HEK293 (cell line): Measurements from ENCODE around the gene MAZ.

ENCODE experiments used
- ZIC2 ChIP-seq: fragments of 450-650 bp; formaldehyde crosslinking; IDR thresholded peaks from 2 replicates; pipeline ENCODE4 v1.5.1; 2016; ENCODE audit warnings: missing biosample characterization, missing genetic modification characterization
- ZNF433 ChIP-seq: fragments of 450-650 bp; formaldehyde crosslinking; IDR thresholded peaks from 2 replicates; pipeline ENCODE4 v1.5.1; 2016; ENCODE audit warnings: missing biosample characterization, missing genetic modification characterization, low read depth
- ZNF629 ChIP-seq: fragments of 450-650 bp; formaldehyde crosslinking; IDR thresholded peaks from 2 replicates; pipeline ENCODE4 v1.5.1; 2017; ENCODE audit warnings: missing biosample characterization, missing genetic modification characterization
- TF ChIP-seq, protein P1 (sequence below): fragments of 450-650 bp; formaldehyde crosslinking; IDR thresholded peaks from 2 replicates; pipeline ENCODE4 v1.5.1; 2016; ENCODE audit warnings: missing biosample characterization, missing genetic modification characterization

DNA sequence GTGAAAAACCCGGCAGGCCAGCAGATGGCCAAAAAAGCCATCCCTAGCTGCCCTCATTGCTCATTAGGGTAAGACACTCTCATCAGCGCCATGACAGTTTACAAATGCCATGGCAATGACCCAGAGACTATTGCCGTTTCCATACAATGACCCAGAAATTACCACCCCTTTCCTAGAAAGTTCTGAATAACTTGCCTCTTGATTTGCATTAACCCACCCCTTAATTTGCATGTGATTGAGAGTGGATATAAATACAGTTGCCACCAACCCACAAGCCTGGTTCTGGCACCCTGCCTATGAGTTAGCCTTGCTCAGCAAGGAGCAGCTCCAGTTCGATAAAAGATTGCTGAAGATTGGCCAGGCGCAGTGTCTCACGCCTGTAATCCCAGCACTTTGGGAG is 44.4 kb upstream of the MAZ start:
- TF ChIP-seq, protein P1, sequence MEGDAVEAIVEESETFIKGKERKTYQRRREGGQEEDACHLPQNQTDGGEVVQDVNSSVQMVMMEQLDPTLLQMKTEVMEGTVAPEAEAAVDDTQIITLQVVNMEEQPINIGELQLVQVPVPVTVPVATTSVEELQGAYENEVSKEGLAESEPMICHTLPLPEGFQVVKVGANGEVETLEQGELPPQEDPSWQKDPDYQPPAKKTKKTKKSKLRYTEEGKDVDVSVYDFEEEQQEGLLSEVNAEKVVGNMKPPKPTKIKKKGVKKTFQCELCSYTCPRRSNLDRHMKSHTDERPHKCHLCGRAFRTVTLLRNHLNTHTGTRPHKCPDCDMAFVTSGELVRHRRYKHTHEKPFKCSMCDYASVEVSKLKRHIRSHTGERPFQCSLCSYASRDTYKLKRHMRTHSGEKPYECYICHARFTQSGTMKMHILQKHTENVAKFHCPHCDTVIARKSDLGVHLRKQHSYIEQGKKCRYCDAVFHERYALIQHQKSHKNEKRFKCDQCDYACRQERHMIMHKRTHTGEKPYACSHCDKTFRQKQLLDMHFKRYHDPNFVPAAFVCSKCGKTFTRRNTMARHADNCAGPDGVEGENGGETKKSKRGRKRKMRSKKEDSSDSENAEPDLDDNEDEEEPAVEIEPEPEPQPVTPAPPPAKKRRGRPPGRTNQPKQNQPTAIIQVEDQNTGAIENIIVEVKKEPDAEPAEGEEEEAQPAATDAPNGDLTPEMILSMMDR (tag by site-specific recombination) = no peak
- no peak for TF ChIP-seq ZIC2 (tag by site-specific recombination)
- no peak for TF ChIP-seq ZNF629 (tag by site-specific recombination)
- TF ChIP-seq ZNF433 = no peak
